Liver (tissue), 3 donors: Measurements from ENCODE around the gene PLXNA2.

Source experiments
- ATF3 ChIP-seq: IDR thresholded peaks from 2 replicates; pipeline ENCODE4 v1.6.1; 2016; ENCODE audit warnings: antibody characterized with exemption
- EGR1 ChIP-seq, 2 donors: IDR thresholded peaks; 2 replicates each; pipeline ENCODE4 v1.6.1; 2016 to 2018; ENCODE audit warnings: antibody characterized with exemption in 2 of 2, low read depth in 2 of 2
- FOXA1 ChIP-seq: IDR thresholded peaks from 2 replicates; pipeline ENCODE4 v1.6.1; 2016; ENCODE audit warnings: antibody characterized with exemption
- GABPA ChIP-seq, 2 donors: IDR thresholded peaks in 1 of 2; conservative IDR thresholded peaks in 1 of 2; 2 replicates each; pipeline ENCODE4 v1.6.1; 2016; ENCODE audit warnings: antibody characterized with exemption in 2 of 2, mild to moderate bottlenecking in 1 of 2, moderate library complexity in 1 of 2
- HNF4G ChIP-seq: IDR thresholded peaks from 2 replicates; pipeline ENCODE4 v1.6.1; 2016; ENCODE audit warnings: antibody characterized with exemption
- JUND ChIP-seq, 2 donors: IDR thresholded peaks; 2 replicates each; pipeline ENCODE4 v1.6.1; 2016; ENCODE audit warnings: antibody characterized with exemption in 2 of 2
- RAD21 ChIP-seq, 2 donors: IDR thresholded peaks; 2 replicates each; pipeline ENCODE4 v1.6.1; 2016; ENCODE audit warnings: antibody characterized with exemption in 2 of 2, mild to moderate bottlenecking in 2 of 2
- REST ChIP-seq: IDR thresholded peaks from 2 replicates; pipeline ENCODE4 v1.6.1; 2016; ENCODE audit warnings: antibody characterized with exemption, mild to moderate bottlenecking
- SP1 ChIP-seq: IDR thresholded peaks from 2 replicates; pipeline ENCODE4 v1.6.1; 2018; ENCODE audit warnings: antibody characterized with exemption, mild to moderate bottlenecking
- TAF1 ChIP-seq: conservative IDR thresholded peaks from 2 replicates; pipeline ENCODE4 v1.6.1; 2016; ENCODE audit warnings: antibody characterized with exemption, mild to moderate bottlenecking
- YY1 ChIP-seq: IDR thresholded peaks from 2 replicates; pipeline ENCODE4 v1.6.1; 2016; ENCODE audit warnings: antibody characterized with exemption, mild to moderate bottlenecking
- TF ChIP-seq, protein P1 (sequence below): fragments of 150-350 bp; IDR thresholded peaks from 2 replicates; pipeline ENCODE4 v1.5.1; 2017; ENCODE audit warnings: improper control_type of control experiment, low read depth, low read length; ENCODE audit not compliant: missing input control
- TF ChIP-seq, protein P2 (sequence below): IDR thresholded peaks from 2 replicates; pipeline ENCODE4 v1.6.1; 2016; ENCODE audit warnings: antibody characterized with exemption
- TF ChIP-seq, protein P3 (sequence below): IDR thresholded peaks from 2 replicates; pipeline ENCODE4 v1.6.1; 2016; ENCODE audit warnings: antibody characterized with exemption
- donor health status: healthy.
- donor health status: healthy.

- TF ChIP-seq TAF1, result no peak
- TF ChIP-seq, protein P1, sequence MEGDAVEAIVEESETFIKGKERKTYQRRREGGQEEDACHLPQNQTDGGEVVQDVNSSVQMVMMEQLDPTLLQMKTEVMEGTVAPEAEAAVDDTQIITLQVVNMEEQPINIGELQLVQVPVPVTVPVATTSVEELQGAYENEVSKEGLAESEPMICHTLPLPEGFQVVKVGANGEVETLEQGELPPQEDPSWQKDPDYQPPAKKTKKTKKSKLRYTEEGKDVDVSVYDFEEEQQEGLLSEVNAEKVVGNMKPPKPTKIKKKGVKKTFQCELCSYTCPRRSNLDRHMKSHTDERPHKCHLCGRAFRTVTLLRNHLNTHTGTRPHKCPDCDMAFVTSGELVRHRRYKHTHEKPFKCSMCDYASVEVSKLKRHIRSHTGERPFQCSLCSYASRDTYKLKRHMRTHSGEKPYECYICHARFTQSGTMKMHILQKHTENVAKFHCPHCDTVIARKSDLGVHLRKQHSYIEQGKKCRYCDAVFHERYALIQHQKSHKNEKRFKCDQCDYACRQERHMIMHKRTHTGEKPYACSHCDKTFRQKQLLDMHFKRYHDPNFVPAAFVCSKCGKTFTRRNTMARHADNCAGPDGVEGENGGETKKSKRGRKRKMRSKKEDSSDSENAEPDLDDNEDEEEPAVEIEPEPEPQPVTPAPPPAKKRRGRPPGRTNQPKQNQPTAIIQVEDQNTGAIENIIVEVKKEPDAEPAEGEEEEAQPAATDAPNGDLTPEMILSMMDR, result no peak
- no peak for TF ChIP-seq SP1
- no peak for TF ChIP-seq HNF4G
- TF ChIP-seq, protein P2, sequence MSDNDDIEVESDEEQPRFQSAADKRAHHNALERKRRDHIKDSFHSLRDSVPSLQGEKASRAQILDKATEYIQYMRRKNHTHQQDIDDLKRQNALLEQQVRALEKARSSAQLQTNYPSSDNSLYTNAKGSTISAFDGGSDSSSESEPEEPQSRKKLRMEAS, result no peak
- no peak for TF ChIP-seq JUND (IDR thresholded peaks at IDR 0.05)
- TF ChIP-seq GABPA (IDR thresholded peaks at IDR 0.05 in 1 of 2, conservative IDR thresholded peaks at IDR 0.05 in 1 of 2), result no peak
- no peak for TF ChIP-seq RAD21 (IDR thresholded peaks at IDR 0.05)
- no peak for TF ChIP-seq ATF3
- no peak for TF ChIP-seq EGR1 (IDR thresholded peaks at IDR 0.05; ENCODE audit: low read depth in 2 of 2)
- TF ChIP-seq FOXA1, result no peak
- no peak for TF ChIP-seq REST
- TF ChIP-seq, protein P3, sequence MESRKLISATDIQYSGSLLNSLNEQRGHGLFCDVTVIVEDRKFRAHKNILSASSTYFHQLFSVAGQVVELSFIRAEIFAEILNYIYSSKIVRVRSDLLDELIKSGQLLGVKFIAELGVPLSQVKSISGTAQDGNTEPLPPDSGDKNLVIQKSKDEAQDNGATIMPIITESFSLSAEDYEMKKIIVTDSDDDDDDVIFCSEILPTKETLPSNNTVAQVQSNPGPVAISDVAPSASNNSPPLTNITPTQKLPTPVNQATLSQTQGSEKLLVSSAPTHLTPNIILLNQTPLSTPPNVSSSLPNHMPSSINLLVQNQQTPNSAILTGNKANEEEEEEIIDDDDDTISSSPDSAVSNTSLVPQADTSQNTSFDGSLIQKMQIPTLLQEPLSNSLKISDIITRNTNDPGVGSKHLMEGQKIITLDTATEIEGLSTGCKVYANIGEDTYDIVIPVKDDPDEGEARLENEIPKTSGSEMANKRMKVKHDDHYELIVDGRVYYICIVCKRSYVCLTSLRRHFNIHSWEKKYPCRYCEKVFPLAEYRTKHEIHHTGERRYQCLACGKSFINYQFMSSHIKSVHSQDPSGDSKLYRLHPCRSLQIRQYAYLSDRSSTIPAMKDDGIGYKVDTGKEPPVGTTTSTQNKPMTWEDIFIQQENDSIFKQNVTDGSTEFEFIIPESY, result no peak
- TF ChIP-seq YY1, result no peak
These were observed 10.2 kb upstream of the PLXNA2 start for GRCh38 chr1:208254376-208254775.
